Measurements from ENCODE around the gene MPG. TPM values are rescaled to one million over a fixed set of nuclear protein-coding genes. Genes with fewer than 3 reads are reported as not detected.

The MPG gene
- total and polyA plus RNA-seq, 4 donors = 25.4 to 84.1 (median 37.5) TPM

DNA sequence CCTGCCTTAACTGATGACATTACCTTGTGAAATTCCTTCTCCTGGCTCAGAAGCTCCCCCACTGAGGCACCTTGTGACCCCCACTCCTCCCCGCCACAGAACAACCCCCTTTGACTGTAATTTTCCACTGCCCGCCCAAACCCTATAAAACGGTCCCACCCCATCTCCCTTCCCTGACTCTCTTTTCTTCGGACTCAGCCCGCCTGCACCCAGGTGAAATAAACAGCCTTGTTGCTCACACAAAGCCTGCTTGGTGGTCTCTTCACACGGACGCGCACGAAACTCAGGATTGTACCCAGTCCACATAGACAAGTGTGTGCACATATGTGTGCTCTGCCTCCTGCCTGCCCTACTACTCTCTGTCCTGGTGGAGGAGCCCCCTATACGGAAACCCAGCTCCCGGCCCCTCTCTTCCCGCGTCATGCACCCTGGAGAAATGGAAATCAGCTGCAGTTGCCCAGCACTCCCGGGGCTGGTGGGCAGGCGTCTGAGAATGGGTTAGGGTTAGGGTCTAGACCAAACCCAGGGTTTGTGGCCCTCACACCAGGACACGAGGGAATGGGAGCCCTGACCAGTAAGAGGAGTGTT lies 3.2 kb upstream of the MPG start:
- Histone ChIP-seq H3K4me3 (ENCODE audit: low read depth in 1 of 3, low read length in 3 of 3) (no peak overlapping the region), H3K9ac (ENCODE audit: low read depth in 1 of 2, low read length in 2 of 2) (no peak overlapping the region), H3K27me3 (ENCODE audit: control insufficient read depth in 4 of 4, insufficient read depth in 4 of 4, low read length in 3 of 4) (no peaks in the 10 kb centered on the region), H3K27ac (ENCODE audit: low read depth in 1 of 2, low read length in 2 of 2) (peak overlapping the region in 1 of 2 donors; percentile 52), H3K4me1 (ENCODE audit: control insufficient read depth in 4 of 4, insufficient read depth in 4 of 4, low read length in 3 of 4) (peaks cover 8 to 36% (median 26%) of the 10 kb centered on the region in 4 donors), H3K9me3 (ENCODE audit: control insufficient read depth in 4 of 4, low read length in 3 of 4) (no peaks in the 10 kb centered on the region), H3K36me3 (ENCODE audit: control insufficient read depth in 4 of 4, insufficient read depth in 3 of 4, low read depth in 1 of 4, low read length in 3 of 4) (peaks cover 0 to under 1% (median 0%) of the 10 kb centered on the region in 4 donors)
- WGBS = 90% methylated on average over 16 of the region's 16 CpGs
- TF ChIP-seq, protein P1, sequence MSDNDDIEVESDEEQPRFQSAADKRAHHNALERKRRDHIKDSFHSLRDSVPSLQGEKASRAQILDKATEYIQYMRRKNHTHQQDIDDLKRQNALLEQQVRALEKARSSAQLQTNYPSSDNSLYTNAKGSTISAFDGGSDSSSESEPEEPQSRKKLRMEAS (IDR thresholded peaks at IDR 0.05) = no peak
- TF ChIP-seq CTCF (IDR thresholded peaks at IDR 0.05; ENCODE audit: low read depth, low read length, missing input control) = no peak
- TF ChIP-seq FOXA1 (IDR thresholded peaks at IDR 0.05) = no peak
- TF ChIP-seq YY1 (IDR thresholded peaks at IDR 0.05) = no peak
- TF ChIP-seq RAD21 (IDR thresholded peaks at IDR 0.05) = no peak
- no peak for TF ChIP-seq JUND (IDR thresholded peaks at IDR 0.05)
- TF ChIP-seq, protein P2, sequence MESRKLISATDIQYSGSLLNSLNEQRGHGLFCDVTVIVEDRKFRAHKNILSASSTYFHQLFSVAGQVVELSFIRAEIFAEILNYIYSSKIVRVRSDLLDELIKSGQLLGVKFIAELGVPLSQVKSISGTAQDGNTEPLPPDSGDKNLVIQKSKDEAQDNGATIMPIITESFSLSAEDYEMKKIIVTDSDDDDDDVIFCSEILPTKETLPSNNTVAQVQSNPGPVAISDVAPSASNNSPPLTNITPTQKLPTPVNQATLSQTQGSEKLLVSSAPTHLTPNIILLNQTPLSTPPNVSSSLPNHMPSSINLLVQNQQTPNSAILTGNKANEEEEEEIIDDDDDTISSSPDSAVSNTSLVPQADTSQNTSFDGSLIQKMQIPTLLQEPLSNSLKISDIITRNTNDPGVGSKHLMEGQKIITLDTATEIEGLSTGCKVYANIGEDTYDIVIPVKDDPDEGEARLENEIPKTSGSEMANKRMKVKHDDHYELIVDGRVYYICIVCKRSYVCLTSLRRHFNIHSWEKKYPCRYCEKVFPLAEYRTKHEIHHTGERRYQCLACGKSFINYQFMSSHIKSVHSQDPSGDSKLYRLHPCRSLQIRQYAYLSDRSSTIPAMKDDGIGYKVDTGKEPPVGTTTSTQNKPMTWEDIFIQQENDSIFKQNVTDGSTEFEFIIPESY (IDR thresholded peaks at IDR 0.05) = no peak
- TF ChIP-seq RXRA (IDR thresholded peaks at IDR 0.05) = no peak
- no peak for TF ChIP-seq EGR1 (IDR thresholded peaks at IDR 0.05; ENCODE audit: low read depth in 2 of 2)
- no peak for TF ChIP-seq ATF3 (IDR thresholded peaks at IDR 0.05)
- TF ChIP-seq SP1 (IDR thresholded peaks at IDR 0.05) = no peak
- no peak for TF ChIP-seq HNF4A (conservative IDR thresholded peaks at IDR 0.05)
- no peak for TF ChIP-seq GABPA (IDR thresholded peaks at IDR 0.05 in 1 of 2, conservative IDR thresholded peaks at IDR 0.05 in 1 of 2)
- TF ChIP-seq NR2F2 (IDR thresholded peaks at IDR 0.05) = no peak
- no peak for DNase-seq (ENCODE audit: low spot score)

DNA sequence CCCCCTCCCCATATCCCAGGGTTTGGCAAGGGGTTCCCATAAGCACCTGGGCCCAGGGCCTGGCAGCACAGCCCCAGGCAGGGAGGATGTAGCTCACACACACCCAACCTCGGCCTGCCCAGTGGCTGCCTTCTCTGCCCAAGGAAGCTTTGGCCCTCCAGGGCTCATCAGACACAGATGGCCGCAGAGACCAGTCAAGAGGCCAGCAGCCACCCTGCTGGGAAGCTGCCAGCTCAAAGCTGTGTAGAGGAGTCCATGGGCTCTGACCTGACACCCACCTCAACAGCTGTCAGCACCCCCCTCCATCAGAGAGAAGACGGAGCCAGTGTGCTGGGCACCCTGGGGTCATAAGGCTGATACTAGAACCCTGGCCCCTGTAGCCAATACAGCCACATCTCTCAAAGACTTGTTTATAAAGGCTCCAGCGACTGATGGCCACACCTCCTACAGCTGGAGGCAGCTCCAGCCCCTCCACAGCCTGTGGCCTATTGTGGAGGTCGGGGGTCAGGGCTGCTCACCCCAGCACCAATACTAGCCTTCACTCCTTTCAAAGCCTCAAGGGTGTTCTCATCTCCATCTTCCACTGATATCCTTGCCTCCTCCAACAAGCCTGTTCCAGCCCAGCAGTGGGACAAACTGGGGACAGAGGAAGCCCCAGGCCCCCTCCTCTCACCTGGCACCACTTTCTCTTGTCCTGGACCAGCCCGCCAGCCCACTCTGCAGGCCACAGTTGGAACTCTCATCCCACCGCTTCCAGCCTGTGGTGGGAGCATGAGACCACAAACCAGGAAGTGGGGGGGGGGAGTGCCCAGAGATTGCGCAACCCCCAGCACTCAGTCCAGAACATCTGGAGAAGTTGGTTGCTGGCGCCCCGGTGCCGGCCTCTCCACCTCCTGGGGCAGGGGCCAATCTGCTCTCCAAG lies 2.2 kb upstream of the MPG start:
- TF ChIP-seq TAF1 (conservative IDR thresholded peaks at IDR 0.05) (no peak), NR2F2 (IDR thresholded peaks at IDR 0.05) (peak; percentile 40), JUND (IDR thresholded peaks at IDR 0.05) (no peak), HNF4A (conservative IDR thresholded peaks at IDR 0.05) (no peak)
- 61% methylated on average over 11 of the region's 11 CpGs for WGBS
- no peak for DNase-seq (ENCODE audit: low spot score)
- Histone ChIP-seq H3K9me3 (ENCODE audit: control insufficient read depth in 4 of 4, low read length in 3 of 4) (no peaks in the 10 kb centered on the region), H3K36me3 (ENCODE audit: control insufficient read depth in 4 of 4, insufficient read depth in 3 of 4, low read depth in 1 of 4, low read length in 3 of 4) (peaks cover 0 to 6% (median 0%) of the 10 kb centered on the region in 4 donors), H3K4me3 (ENCODE audit: low read depth in 1 of 3, low read length in 3 of 3) (no peak overlapping the region), H3K4me1 (ENCODE audit: control insufficient read depth in 4 of 4, insufficient read depth in 4 of 4, low read length in 3 of 4) (peaks cover 8 to 34% (median 26%) of the 10 kb centered on the region in 4 donors), H3K9ac (ENCODE audit: low read depth in 1 of 2, low read length in 2 of 2) (no peak overlapping the region), H3K27me3 (ENCODE audit: control insufficient read depth in 4 of 4, insufficient read depth in 4 of 4, low read length in 3 of 4) (no peaks in the 10 kb centered on the region), H3K27ac (ENCODE audit: low read depth in 1 of 2, low read length in 2 of 2) (peak overlapping the region in 1 of 2 donors; percentile 52)

Measured in liver (tissue), 9 donors.